ENCODE measurements around the gene CMSS1.

DNA sequence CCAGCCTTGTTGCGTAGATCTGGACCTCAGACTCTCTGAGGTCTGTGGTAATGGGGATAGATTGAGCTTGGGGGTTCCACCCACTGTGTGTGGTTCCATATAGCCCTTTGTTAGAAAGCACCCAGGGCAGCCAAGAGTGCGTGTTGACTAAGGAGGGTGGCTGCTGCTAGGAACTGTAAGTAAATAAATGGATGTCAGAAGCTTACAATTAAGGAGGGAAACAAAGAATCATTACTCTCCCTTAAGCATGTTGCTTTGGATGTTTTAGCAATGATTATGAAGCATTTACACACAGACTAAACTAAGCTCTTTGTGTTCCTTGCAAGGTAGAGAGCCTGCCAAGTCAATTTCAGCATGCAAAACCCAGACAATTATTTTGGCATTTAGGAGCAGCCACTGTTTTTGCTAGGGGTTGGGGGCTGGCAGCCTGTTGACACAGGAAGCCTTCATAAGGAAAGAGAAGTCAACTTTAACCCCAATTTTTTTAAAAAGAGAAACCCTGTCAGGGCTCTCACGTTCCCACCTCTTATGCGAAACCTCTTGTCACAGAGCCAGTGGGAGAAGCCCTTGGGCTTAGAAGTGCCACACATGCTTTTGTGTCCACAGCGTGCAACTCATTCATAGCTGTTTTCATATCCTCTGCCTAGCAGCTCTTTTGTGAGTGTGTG is 127.8 kb downstream of the CMSS1 start:
- TF ChIP-seq EP300 (IDR thresholded peaks at IDR 0.05) (no peak), POLR2A (IDR thresholded peaks at IDR 0.05) (no peak)
- TF ChIP-seq, protein P1, sequence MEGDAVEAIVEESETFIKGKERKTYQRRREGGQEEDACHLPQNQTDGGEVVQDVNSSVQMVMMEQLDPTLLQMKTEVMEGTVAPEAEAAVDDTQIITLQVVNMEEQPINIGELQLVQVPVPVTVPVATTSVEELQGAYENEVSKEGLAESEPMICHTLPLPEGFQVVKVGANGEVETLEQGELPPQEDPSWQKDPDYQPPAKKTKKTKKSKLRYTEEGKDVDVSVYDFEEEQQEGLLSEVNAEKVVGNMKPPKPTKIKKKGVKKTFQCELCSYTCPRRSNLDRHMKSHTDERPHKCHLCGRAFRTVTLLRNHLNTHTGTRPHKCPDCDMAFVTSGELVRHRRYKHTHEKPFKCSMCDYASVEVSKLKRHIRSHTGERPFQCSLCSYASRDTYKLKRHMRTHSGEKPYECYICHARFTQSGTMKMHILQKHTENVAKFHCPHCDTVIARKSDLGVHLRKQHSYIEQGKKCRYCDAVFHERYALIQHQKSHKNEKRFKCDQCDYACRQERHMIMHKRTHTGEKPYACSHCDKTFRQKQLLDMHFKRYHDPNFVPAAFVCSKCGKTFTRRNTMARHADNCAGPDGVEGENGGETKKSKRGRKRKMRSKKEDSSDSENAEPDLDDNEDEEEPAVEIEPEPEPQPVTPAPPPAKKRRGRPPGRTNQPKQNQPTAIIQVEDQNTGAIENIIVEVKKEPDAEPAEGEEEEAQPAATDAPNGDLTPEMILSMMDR (IDR thresholded peaks at IDR 0.05), result no peak
